GM06990 (cell line): ENCODE data around the gene KRT86.
A peak's percentile ranks its signal among the peaks of the same experiment; 100 is the strongest.
"Not testable (repeated sequence)": the region's sequence is repeated elsewhere in the genome, so short reads cannot be mapped to it uniquely, and the experiment has no call there.

ENCODE experiments used
- DNase-seq: peaks from one replicate; pipeline ENCODE4 v3.0.0-alpha.2; 2011; ENCODE audit not compliant: insufficient read length; ENCODE audit errors: extremely low read depth
- H3K27me3 ChIP-seq: replicated peaks from 2 replicates; pipeline ENCODE4 v1.6.0; 2011; ENCODE audit warnings: low read length; ENCODE audit not compliant: control insufficient read depth, insufficient read depth
- H3K36me3 ChIP-seq: 2 replicates; pipeline ENCODE4 v1.5.1; 2011; ENCODE audit warnings: low read length; ENCODE audit not compliant: control insufficient read depth, insufficient read depth
- H3K4me3 ChIP-seq: replicated peaks from 2 replicates; pipeline ENCODE4 v1.5.1; 2011; ENCODE audit warnings: low read depth, mild to moderate bottlenecking, control low read depth, low read length
- TF ChIP-seq, protein P1 (sequence below): IDR thresholded peaks from 2 replicates; pipeline ENCODE4 v1.5.1; 2011; ENCODE audit warnings: low read length, control low read depth, mild to moderate bottlenecking, inconsistent platforms; ENCODE audit not compliant: insufficient read depth, poor library complexity, severe bottlenecking

Gene KRT86

DNA sequence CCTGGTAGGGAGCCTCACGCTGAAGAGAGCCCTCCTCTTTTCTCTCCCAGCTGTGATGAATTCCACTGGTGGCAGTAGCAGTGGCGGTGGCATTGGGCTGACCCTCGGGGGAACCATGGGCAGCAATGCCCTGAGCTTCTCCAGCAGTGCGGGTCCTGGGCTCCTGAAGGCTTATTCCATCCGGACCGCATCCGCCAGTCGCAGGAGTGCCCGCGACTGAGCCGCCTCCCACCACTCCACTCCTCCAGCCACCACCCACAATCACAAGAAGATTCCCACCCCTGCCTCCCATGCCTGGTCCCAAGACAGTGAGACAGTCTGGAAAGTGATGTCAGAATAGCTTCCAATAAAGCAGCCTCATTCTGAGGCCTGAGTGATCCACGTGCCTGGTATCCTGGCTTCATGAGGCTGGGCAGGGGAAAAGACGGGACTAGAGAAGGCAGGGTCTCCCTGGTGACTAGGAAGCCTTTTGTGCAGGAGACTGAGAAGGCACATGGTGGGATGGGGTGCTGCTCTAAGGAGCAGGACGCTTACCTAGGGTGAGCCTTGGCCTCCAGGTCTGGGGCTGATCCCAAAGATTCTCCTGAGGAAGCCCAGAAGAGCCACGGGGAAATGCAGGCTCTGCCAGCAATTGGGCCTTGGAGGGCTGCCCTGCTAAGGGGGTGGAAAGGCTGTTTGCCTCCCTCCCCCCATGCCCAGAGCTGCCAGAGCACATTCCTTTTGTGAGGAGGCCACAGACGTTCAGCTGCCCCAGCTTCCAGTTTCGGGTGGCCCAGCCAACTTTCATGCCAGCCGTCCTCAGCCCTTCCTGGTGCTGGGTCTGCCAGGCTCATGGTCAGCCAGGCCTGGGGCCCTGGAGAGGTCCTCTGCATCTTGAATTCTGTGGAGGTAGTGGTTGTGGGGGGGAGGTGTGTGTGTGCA, 25.6 kb upstream of the KRT86 start:
- Histone ChIP-seq H3K27me3 (no peaks in the 10 kb centered on the region), H3K36me3 (no peaks in the 10 kb centered on the region; the same call in 1 of the 2 replicates), H3K4me3 (no peak overlapping the region)
- TF ChIP-seq, protein P1, sequence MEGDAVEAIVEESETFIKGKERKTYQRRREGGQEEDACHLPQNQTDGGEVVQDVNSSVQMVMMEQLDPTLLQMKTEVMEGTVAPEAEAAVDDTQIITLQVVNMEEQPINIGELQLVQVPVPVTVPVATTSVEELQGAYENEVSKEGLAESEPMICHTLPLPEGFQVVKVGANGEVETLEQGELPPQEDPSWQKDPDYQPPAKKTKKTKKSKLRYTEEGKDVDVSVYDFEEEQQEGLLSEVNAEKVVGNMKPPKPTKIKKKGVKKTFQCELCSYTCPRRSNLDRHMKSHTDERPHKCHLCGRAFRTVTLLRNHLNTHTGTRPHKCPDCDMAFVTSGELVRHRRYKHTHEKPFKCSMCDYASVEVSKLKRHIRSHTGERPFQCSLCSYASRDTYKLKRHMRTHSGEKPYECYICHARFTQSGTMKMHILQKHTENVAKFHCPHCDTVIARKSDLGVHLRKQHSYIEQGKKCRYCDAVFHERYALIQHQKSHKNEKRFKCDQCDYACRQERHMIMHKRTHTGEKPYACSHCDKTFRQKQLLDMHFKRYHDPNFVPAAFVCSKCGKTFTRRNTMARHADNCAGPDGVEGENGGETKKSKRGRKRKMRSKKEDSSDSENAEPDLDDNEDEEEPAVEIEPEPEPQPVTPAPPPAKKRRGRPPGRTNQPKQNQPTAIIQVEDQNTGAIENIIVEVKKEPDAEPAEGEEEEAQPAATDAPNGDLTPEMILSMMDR, result no peak
- no peak for DNase-seq

DNA sequence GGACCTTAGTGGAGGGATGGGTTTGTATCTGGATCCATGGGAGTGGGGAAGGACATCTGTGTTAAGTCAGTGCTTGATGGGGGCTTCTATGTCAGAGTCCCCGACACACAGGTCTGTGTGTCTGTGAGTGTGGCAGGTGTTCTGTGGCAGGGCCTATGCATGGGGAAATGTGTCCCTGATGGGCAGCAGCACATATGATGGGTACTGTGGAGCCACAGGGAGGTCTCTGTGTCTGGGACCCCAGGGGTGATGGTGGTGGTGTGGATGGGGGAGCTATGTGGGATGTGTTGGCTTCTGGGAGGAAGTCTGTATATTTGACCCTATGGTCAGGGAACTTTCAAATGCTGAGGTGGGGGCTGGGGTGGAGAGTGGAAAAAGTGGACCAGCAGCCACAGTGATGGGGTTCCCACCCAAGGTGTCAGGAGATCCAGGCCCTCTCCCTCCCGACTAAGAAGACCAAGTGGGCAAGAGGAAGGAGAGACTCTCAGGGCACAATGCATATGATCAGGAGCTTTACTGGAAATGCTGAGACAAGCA, 24.9 kb upstream of the KRT86 start:
- no peak for DNase-seq
- TF ChIP-seq, protein P1, result no peak
- H3K4me3 ChIP-seq, result no peak overlapping the region
- no peaks in the 10 kb centered on the region for H3K27me3 ChIP-seq
- H3K36me3 ChIP-seq, result no peaks in the 10 kb centered on the region; the same call in 1 of the 2 replicates

DNA sequence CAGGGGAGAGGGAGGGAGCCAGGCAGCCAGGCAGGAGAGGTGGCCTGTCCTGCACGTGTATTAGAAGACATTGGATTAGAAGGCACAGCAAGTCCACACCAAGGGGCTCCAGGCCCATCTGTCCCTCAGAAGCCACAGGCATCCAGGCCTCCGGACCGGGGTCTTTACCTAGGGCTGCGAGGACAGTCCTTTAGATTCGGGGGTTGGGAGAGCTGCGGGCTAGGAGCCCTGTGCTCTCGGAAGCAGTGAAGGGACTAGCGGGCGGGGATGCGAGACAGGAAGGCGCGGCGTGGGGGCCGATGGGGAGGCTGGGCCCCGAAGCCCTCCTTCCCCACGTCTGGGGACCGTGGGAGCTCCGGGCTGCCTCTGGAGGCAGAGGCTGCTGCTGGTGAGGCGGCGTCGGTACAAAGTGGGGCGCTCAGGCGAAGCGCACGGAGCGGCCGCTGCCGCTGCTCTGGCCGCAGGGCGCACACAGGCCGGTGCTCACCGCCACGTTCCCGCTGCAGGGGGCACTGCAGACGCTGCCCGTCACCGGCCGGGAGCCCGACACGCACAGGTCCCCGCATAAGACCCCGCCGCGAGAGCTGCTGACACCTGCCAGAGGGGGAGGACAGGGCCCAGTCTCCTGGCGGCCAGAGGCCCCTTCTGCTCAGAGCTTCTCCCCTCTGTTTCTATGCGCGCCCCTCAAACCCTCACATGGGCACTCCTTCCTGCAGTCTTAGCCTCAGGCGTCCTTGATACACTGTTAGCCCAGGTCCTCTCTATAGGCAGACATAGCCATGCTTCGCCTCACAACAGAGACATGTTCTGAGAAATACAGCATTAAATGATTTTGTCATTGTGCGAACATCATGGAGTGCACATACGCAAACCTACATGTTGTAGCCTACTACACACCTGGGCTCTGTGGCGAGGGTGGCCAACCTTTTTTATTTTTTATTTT, 24.1 kb upstream of the KRT86 start:
- no peaks in the 10 kb centered on the region for H3K27me3 ChIP-seq
- TF ChIP-seq, protein P1, result no peak
- no peaks in the 10 kb centered on the region; the same call in 1 of the 2 replicates for H3K36me3 ChIP-seq
- H3K4me3 ChIP-seq, result no peak overlapping the region
- DNase-seq, result no peak

DNA sequence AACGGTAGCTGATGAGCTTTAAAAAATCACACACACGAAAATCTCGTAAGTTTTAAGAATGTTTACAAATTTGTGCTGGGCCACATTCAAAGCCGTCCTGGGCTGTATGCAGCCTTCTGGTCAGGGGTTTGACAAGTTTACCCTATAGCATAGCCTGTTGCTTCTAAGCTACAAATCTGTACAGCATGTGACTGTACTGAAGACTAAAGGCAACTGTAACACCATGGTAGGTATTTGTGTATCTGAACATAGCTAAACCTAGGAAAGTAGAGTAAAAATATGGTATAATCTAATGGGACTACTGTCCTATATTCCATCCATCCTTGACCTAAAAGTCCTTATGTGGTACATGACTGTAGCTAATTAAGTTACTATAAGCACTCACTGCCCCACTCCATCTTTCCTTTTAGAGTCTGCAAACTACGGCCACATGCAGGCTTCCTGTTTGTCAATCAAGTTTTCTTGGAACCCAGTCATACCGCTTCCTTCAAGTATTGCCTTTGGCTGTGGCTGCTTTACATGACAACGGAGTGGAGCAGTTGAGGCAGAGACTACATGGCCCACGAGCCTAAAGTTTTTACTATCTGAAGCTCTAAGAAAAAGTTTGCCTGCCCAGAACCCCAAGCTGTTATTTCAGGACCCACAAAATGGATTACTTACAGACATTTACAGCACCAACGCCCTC, 22.9 kb upstream of the KRT86 start:
- Histone ChIP-seq H3K27me3 (no peaks in the 10 kb centered on the region), H3K4me3 (no peak overlapping the region), H3K36me3 (no peaks in the 10 kb centered on the region; the same call in 1 of the 2 replicates)
- TF ChIP-seq, protein P1, result no peak
- no peak for DNase-seq

DNA sequence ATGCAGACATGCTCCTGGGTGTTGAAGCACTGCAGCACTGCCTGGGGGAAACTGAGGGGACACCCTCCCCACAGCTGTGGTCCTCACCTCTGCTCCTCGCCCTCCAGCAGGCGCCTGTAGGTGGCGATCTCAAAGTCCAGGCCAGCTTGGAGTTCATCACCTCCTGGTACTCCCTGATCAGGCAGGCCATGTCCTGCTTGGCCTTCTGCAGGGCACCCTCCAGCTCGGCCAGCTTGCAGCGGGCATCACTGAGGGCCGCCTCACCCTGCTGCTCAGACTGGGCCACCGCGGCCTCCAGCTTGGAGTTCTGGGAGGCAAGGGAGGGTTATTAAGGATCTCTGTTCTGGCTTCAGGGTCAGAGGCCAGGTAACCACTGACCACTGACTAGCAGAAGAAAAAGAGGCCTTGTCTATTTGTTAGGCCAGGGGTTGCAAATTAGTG, 22.2 kb upstream of the KRT86 start:
- H3K36me3 ChIP-seq, H3K27me3 ChIP-seq, DNase-seq, H3K4me3 ChIP-seq: not testable (repeated sequence)
- TF ChIP-seq, protein P1, result peak; percentile 34
